UCSD-AML1 (cell line): ENCODE results near the gene GPR3.

Experiments
- DNase-seq: peaks from one replicate; lab custom pipeline; 2025; ENCODE audit not compliant: unreplicated experiment; lab: John Stamatoyannopoulos, UW

GPR3 gene

DNA sequence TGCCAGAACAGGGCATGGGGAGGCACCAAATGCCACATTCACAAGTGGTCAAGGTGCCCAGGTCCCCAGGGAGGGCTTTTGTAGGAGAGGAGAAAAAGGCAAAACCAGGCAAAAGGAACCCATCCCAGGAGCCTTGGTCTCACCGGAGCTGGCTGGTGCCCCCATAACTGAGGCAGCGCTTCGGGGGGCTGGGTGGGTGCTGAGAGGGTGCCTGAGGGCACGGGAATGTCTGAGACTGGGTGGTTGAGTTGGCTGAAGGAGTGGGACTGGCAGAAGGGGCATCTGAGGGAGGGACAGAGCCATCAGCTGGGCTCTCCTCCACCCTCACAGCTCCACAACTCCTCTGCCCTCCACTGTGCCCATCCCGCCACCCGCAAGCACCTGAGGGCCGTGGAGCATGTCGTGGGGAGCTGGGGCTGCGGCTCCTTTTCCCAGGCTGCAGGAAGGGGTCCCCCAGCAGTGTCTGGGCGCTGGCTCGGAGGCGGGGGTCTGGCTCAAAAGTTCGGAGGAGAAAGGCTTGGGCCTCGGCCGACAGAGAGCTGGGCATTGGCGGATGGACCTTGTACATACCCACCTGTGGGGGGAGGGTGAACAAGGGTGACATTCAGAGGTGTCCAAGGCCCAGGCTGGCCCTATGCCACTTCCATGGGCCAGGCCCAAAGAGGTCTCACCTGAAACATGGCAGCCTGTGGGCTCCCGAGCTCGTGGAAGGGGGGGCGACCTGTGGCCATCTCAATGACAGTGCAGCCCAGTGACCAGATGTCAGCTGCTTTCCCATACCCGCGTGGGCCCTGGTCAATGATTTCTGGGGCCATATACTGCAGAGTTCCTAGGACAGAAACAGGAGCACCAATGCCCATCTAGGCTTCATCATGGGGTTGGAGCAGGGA lies 34.1 kb upstream of the GPR3 start:
- no peak for DNase-seq

DNA sequence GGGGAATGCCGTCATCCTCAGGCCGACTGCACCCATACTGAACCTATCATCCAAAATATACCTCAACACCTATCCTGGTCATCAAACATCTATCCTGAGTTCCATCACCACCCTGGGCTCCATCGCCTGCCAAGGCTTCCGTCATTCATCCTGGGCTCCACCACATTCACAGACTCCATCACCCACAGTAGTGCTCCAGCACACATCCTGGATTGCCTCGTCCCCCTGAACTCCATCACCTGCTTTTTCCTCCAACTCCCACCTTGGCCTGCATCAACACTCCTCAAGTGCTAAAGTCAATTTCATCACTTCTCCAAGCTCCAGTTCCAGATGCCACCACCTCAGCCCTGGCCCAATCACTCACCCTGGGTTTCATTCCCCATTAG lies 33.5 kb upstream of the GPR3 start:
- no peak for DNase-seq

DNA sequence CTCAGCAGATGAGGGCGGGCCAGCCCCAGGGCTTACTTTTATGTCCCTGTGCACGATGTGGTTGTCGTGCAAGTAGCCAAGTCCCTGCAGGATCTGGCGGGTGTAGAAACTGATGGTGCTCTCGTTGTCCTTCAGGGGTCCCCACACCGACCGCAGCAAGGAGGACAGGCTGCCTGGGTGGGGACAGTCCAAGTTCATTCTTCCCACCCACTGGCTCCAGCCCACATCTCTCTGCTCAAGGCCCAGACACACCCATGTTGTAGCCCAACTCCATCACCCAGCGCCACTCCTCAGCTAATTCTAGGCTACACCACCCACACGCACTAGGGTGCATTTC lies 32.6 kb upstream of the GPR3 start:
- DNase-seq = no peak

GRCh38 chr1:27360159-27361043 lies 32.0 kb upstream of the GPR3 start:
- no peak for DNase-seq

DNA sequence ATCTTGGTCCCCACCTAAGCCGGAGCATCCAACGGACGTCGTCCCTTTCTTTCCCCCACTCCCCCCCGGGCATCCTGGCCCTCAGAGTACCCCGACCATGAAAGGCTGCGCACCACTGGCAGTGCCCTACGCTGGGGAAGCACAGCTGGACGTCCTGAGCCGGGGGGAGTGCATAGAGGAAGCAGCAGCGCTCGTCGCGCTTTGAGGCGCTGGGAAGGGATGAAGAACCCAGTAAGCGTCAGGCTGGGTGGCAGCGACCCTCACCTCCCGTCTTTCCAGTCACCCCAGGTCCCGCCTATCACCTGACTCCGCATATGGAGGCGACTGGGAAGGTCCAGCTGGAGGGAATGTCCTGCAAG lies 31.4 kb upstream of the GPR3 start:
- no peak for DNase-seq

DNA sequence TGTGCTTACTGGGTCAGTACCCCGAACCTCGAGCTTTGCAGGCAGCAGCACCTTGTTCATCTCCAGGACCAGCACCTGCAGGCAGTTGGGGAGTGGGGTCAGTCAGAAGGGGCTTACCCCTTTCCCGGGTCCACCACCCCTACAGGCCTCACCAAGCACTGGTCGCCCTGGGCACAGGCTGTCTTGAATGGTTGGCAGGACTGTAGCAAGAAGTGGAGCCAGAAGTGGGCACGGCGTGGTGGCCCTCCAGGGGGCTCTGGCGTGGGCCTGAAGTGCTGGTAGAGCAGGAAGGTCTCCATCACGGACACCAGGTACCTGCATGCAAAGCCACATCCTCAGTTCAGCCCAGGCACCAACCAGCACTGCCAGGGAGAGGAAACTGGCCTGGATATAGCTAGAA lies 30.9 kb upstream of the GPR3 start:
- no peak for DNase-seq

DNA sequence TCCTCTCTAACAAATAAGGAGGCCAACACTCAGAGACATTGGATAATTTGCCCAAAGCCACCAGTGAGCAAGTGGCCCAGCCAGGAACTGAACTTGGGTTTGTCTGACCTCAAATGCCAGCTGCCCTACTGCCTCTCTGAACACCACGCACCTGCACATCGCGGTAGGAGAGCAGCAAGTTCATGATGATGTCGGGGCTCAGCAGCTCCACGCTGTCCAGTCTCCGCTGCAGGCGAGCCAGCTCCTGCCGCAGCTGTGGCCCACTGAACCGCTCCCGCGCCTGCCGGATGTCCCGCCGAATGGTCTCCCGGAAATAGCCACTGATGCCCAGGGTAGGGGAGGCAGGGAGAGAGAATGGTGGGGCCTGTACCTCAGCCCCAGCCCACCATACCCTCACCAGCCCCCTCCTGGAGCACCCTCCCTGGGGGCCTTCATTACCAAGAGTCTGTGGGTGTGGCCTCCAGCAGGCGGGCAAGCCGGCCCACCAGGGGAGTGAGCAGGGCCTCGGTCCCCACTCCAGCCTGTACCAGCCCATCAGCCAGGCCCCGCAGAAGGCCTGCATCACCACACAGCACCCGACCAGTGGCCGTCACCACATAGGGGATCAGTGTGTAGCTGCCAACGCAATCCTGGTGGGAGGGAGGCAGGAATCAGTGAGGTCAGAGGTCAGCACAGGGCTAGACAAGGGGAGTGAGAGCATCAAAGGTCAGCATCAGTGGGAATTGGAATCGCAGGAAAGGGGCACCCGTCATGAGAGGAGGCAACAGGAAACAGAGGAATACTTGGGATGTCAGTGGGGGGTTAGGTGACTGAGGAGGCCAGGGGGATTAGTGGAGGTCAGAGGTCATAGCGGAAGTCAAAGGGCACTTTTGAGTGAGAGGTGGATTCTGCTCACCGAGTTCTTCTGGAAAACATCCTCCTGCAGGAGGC lies 28.4 kb upstream of the GPR3 start:
- DNase-seq = no peak

DNA sequence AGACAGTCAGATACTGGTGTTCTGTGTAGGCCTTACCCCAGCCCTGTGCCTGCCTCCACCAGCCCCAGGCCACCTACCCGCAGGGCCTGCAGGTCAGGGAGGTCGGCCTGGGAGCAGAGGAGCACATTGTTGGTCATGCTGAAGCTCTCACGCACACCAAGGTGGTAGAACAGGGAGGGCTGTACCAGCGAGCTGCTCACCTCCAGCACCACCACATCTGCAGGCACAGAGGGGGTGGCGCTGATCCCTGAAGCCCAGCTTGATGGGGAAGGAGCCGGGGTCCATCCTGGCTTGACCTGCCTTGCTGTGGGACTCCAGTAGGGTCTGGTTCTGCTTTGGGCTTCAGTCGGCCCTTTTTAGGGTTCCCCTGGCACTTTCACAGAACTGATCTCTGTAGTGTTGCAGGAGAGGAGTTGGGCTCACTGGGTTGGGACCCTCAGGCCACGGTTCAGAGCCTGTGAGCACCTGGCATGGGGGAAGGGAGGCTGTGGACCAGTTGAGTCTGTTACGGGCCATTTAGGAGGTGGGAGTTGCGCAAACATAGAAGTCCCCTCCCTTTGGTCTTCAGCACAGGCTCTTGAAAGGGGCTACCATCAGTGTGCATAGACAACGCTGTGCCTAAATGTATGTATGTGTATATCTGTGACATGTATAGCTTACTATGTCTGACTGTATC lies 27.6 kb upstream of the GPR3 start:
- no peak for DNase-seq

GRCh38 chr1:27365372-27366112 lies 26.9 kb upstream of the GPR3 start:
- DNase-seq = peak; percentile 91

GRCh38 chr1:27366113-27366410 lies 26.4 kb upstream of the GPR3 start:
- peak; percentile 83 for DNase-seq

DNA sequence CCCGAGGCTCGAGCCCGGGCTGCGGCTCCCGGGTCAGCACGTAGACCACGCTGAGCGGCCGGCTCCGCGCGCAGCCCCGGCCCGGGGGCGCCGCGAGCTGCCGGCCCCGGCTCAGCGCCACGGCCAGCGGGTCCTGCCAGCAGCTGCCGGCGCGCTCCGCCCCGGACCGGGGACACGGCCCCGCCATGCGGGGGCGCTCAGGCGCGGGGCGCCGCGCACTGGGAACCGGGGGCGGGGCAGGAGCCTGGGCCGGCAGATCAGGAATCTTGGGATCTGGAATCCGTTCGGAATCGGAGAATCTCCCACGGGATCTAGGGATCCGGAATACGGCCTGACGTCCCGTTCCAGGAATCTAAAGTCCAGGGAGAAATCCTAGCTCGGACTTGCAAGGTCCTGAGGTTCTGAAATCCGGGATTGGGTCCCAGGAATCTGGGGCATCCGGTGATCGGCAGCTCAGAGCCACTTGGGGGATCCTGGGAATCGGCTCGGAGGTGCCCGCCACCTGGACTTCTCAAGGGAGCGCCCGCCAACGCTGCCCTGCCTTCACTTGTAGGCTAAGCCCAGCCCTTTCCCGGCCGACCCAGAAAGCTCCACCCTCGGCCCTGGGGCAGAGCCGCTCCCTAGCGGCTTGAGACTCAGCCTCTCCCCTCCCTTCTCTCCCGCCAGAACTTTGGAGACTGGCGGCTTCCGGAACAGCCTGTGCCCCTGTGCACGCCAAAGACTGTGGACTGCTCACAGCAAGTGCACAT lies 25.8 kb upstream of the GPR3 start, which contains the start of gene MAP3K6:
MAP3K6 (minus strand) TSS at position 551 of the 749 bp plus-strand sequence; CDS start at position 187, 364 bp downstream.
- DNase-seq = peak; percentile 73

DNA sequence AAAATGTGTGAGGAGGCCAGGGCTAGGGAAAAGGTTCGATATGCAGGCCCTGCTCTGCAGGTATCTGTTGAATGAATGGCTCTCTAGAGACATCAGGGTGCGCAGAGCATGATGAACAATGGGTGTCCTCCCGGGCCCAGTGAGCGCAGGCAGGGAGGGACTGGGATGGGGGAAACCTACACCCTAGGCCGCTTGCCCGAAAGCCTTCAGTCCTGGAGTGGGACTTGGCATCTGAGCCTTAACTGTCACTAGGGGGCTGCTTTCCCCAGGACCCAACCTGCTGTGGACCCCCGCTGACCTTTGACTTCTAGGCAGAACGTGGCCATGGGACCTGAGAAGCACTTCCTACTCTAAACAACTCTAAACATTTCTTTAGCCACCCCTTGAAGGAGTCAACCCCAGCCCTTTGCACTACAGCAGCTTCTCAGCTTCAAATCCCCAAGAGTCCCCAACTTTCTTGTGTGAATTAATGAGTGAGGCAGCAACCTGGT lies 25.2 kb upstream of the GPR3 start:
- DNase-seq = no peak

DNA sequence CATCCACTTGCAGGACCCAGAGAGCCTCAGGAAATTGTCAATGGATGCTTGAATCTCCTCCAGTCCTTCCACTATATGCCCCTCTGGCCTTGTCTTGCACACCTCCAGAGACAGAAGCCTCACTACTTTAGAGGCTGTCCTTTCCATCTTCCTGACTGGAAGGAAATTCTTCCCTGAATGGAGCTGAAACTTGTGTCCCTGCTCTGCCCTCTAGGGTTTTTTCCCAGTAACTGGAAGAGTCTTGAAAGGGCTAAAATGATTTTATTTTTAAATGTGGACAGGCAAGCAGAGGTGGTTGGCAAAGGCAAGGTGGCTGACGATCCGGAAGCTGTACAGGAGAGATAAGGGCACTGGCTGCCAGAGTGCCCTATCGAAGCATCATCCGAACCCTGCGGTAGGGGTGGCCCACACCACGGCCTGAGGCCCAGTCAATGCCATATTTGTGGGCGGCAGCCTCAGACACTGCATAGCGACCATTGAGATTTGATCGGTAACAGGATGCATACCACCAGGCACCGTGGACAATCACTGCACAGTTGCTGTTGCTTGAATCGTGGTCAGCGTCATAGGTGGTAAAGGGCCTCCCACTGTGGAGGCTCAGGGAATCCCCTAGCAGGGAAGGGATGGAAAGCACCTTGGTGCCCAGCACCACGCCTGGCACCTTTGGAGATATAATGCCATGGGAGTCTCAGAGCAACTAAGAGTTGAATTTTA lies 23.4 kb upstream of the GPR3 start:
- DNase-seq = peak; percentile 75

DNA sequence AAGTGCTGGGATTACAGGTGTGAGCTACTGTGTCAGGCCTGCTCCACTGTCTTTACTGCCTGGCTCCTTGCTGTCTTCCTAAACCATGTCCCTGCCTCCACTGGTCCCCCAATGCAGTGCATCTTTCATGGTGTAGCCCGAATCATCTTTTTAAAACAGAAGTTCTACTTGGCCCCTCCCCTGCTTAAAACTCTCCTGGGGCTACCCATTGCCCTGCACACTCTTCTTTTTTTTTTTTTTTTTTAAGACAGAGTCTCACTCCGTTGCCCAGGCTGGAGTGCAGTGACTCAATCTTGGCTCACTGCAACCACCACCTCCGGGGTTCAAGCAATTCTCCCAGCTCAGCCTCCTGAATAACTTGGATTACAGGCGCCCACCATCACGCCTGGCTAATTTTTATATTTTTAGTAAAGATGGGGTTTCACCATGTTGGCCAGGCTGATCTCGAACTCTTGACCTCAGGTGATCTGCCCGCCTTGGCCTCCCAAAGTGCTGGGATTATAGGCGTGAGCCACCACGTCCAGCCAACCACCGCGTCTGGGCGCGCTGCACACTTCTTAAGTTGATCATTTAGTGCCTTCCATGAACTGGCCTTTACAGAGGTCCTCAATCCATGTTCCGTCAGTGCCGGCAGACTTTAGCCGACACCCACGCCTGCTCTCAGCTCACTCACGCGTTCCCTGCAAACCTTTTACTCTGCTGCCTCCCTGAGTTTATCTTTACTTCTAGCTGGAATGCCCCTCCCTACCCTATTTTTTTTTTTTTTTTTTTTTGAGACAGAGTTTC lies 20.2 kb upstream of the GPR3 start:
- DNase-seq = no peak

DNA sequence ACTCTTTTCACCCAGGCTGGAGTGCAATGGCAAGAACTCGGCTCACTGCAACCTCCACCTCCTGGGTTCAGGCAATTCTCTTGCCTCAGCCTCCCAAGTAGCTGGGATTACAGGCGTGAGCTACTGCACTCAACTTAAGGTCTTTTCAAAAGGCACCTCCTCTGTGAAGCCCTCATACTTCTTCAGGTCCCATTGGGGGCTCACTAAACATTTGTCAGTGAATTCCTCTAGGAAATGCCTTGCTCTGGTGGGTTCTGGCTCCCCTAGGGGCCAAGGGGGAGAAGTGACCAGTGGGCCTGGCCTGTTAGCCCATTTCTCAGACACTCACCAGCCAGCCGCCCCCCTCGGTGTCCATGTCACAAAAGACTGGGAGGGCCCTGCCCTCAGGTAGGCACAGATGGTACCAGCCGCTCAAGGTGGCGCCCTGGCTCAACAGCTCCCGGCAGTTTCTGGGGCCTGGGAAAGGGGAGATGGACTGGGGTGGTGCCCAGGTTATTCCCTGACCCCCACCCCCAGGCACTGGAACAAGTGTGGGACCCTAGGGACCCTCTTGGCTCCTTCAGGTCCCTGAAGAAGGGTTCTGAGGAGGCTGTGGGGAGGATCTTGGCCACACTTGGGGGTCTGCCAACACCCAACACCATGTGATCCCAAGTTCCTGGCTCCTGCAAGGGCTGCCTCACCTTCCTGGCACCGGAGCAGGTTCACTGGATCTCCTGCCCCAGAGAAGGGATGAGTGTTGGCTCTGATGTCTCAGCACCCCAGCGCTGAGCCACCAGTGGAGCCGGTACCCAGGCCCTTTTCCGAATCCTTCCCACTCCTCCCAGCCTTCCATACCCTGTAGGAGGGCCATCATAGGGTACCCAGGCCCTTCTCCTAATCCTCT lies 19.4 kb upstream of the GPR3 start:
- DNase-seq = no peak

- no peak for DNase-seq
These were observed 17.9 kb upstream of the GPR3 start, which contains the start of gene FCN3 for GRCh38 chr1:27374362-27375086. Gene FCN3, minus strand, starts transcription at chr1:27374824. Its CDS starts 6 bp downstream, at chr1:27374818.
